ENCODE measurements around the gene MORN1.

Gene MORN1

GRCh38 chr1:2349806-2350205 is 41.5 kb downstream of the MORN1 start:
- no peak for DNase-seq

GRCh38 chr1:2348346-2349325 is 42.7 kb downstream of the MORN1 start:
- DNase-seq, result no peak

GRCh38 chr1:2347896-2348295 is 43.5 kb downstream of the MORN1 start:
- DNase-seq, result no peak

- no peak for DNase-seq
Observed at GRCh38 chr1:2347409-2347785, 44.0 kb downstream of the MORN1 start.

GRCh38 chr1:2346691-2347408 is 44.5 kb downstream of the MORN1 start:
- DNase-seq, result peak; percentile 9

- DNase-seq, result peak; percentile 10
Observed at GRCh38 chr1:2345297-2346075, 45.9 kb downstream of the MORN1 start.

GRCh38 chr1:2344744-2345296 is 46.5 kb downstream of the MORN1 start:
- DNase-seq, result no peak

GRCh38 chr1:2344121-2344681 is 47.2 kb downstream of the MORN1 start:
- no peak for DNase-seq

GRCh38 chr1:2343023-2343935 is 48.1 kb downstream of the MORN1 start:
- no peak for DNase-seq

GRCh38 chr1:2342384-2343022 is 48.9 kb downstream of the MORN1 start:
- no peak for DNase-seq

GRCh38 chr1:2341706-2342383 is 49.5 kb downstream of the MORN1 start:
- DNase-seq, result no peak

- DNase-seq, result no peak
Observed at GRCh38 chr1:2340918-2341254, 50.5 kb downstream of the MORN1 start.

- no peak for DNase-seq
Observed at GRCh38 chr1:2340086-2340917, 51.1 kb downstream of the MORN1 start.

GRCh38 chr1:2339206-2340085 is 51.9 kb downstream of the MORN1 start:
- no peak for DNase-seq

- no peak for DNase-seq
Observed at GRCh38 chr1:2337501-2337900, 53.9 kb downstream of the MORN1 start.

- DNase-seq, result no peak
Observed at GRCh38 chr1:2337081-2337480, 54.3 kb downstream of the MORN1 start.

GRCh38 chr1:2336499-2336898 is 54.9 kb downstream of the MORN1 start:
- no peak for DNase-seq

- no peak for DNase-seq
Observed at GRCh38 chr1:2335721-2336455, 55.5 kb downstream of the MORN1 start.
